ENCODE results near the gene KCNQ1.

The KCNQ1 gene

GRCh38 chr11:2805388-2806056, 360.7 kb downstream of the KCNQ1 start:
- no peak for DNase-seq

GRCh38 chr11:2806351-2807024, 361.7 kb downstream of the KCNQ1 start:
- no peak for DNase-seq

GRCh38 chr11:2807025-2807681, 362.3 kb downstream of the KCNQ1 start:
- DNase-seq, result no peak

- DNase-seq, result no peak
Measured at GRCh38 chr11:2807801-2808241, 363.0 kb downstream of the KCNQ1 start.

- no peak for DNase-seq
Measured at GRCh38 chr11:2808850-2809846, 364.3 kb downstream of the KCNQ1 start.

- no peak for DNase-seq
Measured at GRCh38 chr11:2809854-2810253, 365.0 kb downstream of the KCNQ1 start.

GRCh38 chr11:2810411-2811205, 365.8 kb downstream of the KCNQ1 start:
- DNase-seq, result no peak

- no peak for DNase-seq
Measured at GRCh38 chr11:2811206-2812091, 366.6 kb downstream of the KCNQ1 start.

- no peak for DNase-seq
Measured at GRCh38 chr11:2812371-2812991, 367.7 kb downstream of the KCNQ1 start.

GRCh38 chr11:2813141-2813908, 368.5 kb downstream of the KCNQ1 start:
- no peak for DNase-seq

GRCh38 chr11:2813968-2814367, 369.2 kb downstream of the KCNQ1 start:
- DNase-seq, result no peak

- no peak for DNase-seq
Measured at GRCh38 chr11:2814751-2815150, 369.9 kb downstream of the KCNQ1 start.

- no peak for DNase-seq
Measured at GRCh38 chr11:2815762-2816496, 371.1 kb downstream of the KCNQ1 start.

- no peak for DNase-seq
Measured at GRCh38 chr11:2816523-2816922, 371.7 kb downstream of the KCNQ1 start.

- DNase-seq, result no peak
Measured at GRCh38 chr11:2816941-2817421, 372.2 kb downstream of the KCNQ1 start.

GRCh38 chr11:2817431-2817830, 372.6 kb downstream of the KCNQ1 start:
- DNase-seq, result no peak

GRCh38 chr11:2818021-2818420, 373.2 kb downstream of the KCNQ1 start:
- DNase-seq, result no peak

- DNase-seq, result no peak
Measured at GRCh38 chr11:2818503-2818902, 373.7 kb downstream of the KCNQ1 start.

GRCh38 chr11:2819316-2819715, 374.5 kb downstream of the KCNQ1 start:
- no peak for DNase-seq

Data from activated naive CD4-positive, alpha-beta T cell (primary cell).